CD4-positive, CD25-positive, alpha-beta regulatory T cell (primary cell): ENCODE data around the gene ADGRB3. TPM values are rescaled to one million over a fixed set of nuclear protein-coding genes. Genes with fewer than 3 reads are reported as not detected.

Source experiments
- ATAC-seq, 2 donors: fragments of 150-1000 bp; cut with Tn5 transposase; one replicate each; pipeline ENCODE4 v1.10.0; 2021; ENCODE audit warnings: low read depth in 2 of 2, moderate number of reproducible peaks in 2 of 2, moderate library complexity in 1 of 2
- DNase-seq, 3 donors: peaks; one replicate each; pipeline versions ENCODE4 v3.0.0 to v3.0.0-alpha.2; 2012 to 2022; ENCODE audit warnings: mixed read lengths in 1 of 3
- H3K27ac ChIP-seq: one replicate; pipeline ENCODE4 v1.7.0; 2013; ENCODE audit warnings: mild to moderate bottlenecking, low read length; ENCODE audit not compliant: insufficient read depth, poor library complexity, severe bottlenecking
- H3K27me3 ChIP-seq: one replicate; pipeline ENCODE4 v1.7.0; 2013; ENCODE audit warnings: low read length; ENCODE audit not compliant: control insufficient read depth, insufficient read depth
- H3K36me3 ChIP-seq: one replicate; pipeline ENCODE4 v1.7.0; 2013; ENCODE audit warnings: mild to moderate bottlenecking, low read length, moderate library complexity; ENCODE audit not compliant: control insufficient read depth, insufficient read depth
- H3K4me1 ChIP-seq: 2 replicates; pipeline ENCODE4 v1.7.0; 2013; ENCODE audit warnings: mild to moderate bottlenecking, low read length; ENCODE audit not compliant: insufficient read depth, control insufficient read depth, poor library complexity, severe bottlenecking
- H3K4me3 ChIP-seq: one replicate; pipeline ENCODE4 v1.7.0; 2013; ENCODE audit warnings: low read depth, mild to moderate bottlenecking, low read length, moderate library complexity
- H3K9me3 ChIP-seq, 2 experiments: 1 replicate in 1 of 2; 2 replicates in 1 of 2; pipeline ENCODE4 v1.7.0; 2013; ENCODE audit warnings: low read length in 2 of 2, mild to moderate bottlenecking in 1 of 2, moderate library complexity in 1 of 2; ENCODE audit not compliant: control insufficient read depth in 2 of 2
- H3K27ac Mint-ChIP-seq, 3 donors: one replicate each; pipeline ENCODE4 v1.8.0; 2020 to 2022; ENCODE audit warnings: mild to moderate bottlenecking in 3 of 3, mixed read lengths in 3 of 3, moderate library complexity in 2 of 3
- H3K27me3 Mint-ChIP-seq: one replicate; pipeline ENCODE4 v1.8.0; 2022; ENCODE audit warnings: mild to moderate bottlenecking, mixed read lengths
- H3K36me3 Mint-ChIP-seq: one replicate; pipeline ENCODE4 v1.8.0; 2020; ENCODE audit warnings: mixed read lengths
- H3K4me1 Mint-ChIP-seq, 4 donors: one replicate each; pipeline ENCODE4 v1.8.0; 2020 to 2022; ENCODE audit warnings: mixed read lengths in 4 of 4, mild to moderate bottlenecking in 1 of 4
- H3K4me3 Mint-ChIP-seq, 4 donors: one replicate each; pipeline ENCODE4 v1.8.0; 2020 to 2022; ENCODE audit warnings: mild to moderate bottlenecking in 4 of 4, mixed read lengths in 4 of 4, moderate library complexity in 3 of 4
- H3K9me3 Mint-ChIP-seq, 7 donors: one replicate each; pipeline ENCODE4 v1.8.0; 2020 to 2022; ENCODE audit warnings: mixed read lengths in 7 of 7, mild to moderate bottlenecking in 3 of 7, moderate library complexity in 2 of 7
- polyA plus RNA-seq, 4 donors: library from polyadenylated mRNA; unstranded; fragments of 300-500 nt; fragmentation: Illumina TruSeq; gene quantifications; one replicate each; pipeline ENCODE4 v1.2.3, GENCODE V29; 2021
- total RNA-seq: library from RNA; stranded (reverse); gene quantifications from one replicate; pipeline ENCODE4 v1.2.3, GENCODE V29; 2022

ADGRB3 gene
- total and polyA plus RNA-seq, 5 donors from 2014 or later, result not detected

GRCh38 chr6:69390125-69390524 is 755.0 kb downstream of the ADGRB3 start:
- Histone ChIP-seq H3K4me1 (no peaks in the 10 kb centered on the region), H3K9me3 (no peaks in the 10 kb centered on the region), H3K36me3 (no peaks in the 10 kb centered on the region), H3K27ac (no peak overlapping the region), H3K4me3 (no peak overlapping the region), H3K27me3 (no peaks in the 10 kb centered on the region)
- H3K4me3 Mint-ChIP-seq, result no peak overlapping the region
- peaks cover 0 to 4% (median 0%) of the 10 kb centered on the region in 7 donors for H3K9me3 Mint-ChIP-seq
- H3K4me1 Mint-ChIP-seq, result no peaks in the 10 kb centered on the region
- no peak for ATAC-seq
- H3K27ac Mint-ChIP-seq, result no peak overlapping the region
- H3K36me3 Mint-ChIP-seq, result no peaks in the 10 kb centered on the region
- peaks cover 4% of the 10 kb centered on the region for H3K27me3 Mint-ChIP-seq
- DNase-seq, result no peak

DNA sequence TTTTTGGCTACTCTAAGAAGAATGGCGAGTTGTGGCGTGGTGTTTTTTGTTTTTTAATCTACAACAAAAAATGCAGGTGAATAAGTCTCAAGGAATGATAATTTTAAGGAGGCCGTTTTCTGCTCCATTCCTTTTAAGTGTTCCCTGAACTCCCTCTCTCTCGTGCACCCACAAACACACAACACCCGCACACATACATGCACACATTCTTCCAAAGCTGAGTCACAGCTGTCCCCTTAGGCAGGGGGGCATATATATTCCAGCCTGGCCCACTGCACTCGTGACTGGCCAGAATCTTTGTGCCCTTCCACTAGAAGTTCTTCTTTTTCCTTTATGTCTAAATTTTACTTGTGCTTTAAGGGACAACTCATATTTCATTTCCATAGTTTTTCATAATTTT is 756.0 kb downstream of the ADGRB3 start:
- no peak overlapping the region for H3K4me3 Mint-ChIP-seq

GRCh38 chr6:69392745-69393144 is 757.7 kb downstream of the ADGRB3 start:
- DNase-seq, result peak in 1 of 3 donors; percentile 2
- H3K27ac ChIP-seq, result no peak overlapping the region
- ATAC-seq, result no peak
- H3K9me3 ChIP-seq, result no peaks in the 10 kb centered on the region
- no peak overlapping the region for H3K27ac Mint-ChIP-seq
- no peaks in the 10 kb centered on the region for H3K27me3 ChIP-seq
- no peak overlapping the region for H3K4me3 ChIP-seq
- no peaks in the 10 kb centered on the region for H3K36me3 Mint-ChIP-seq
- H3K4me3 Mint-ChIP-seq, result no peak overlapping the region
- peaks cover 0 to 3% (median 0%) of the 10 kb centered on the region in 7 donors for H3K9me3 Mint-ChIP-seq
- no peaks in the 10 kb centered on the region for H3K27me3 Mint-ChIP-seq
- H3K4me1 ChIP-seq, result no peaks in the 10 kb centered on the region
- H3K36me3 ChIP-seq, result no peaks in the 10 kb centered on the region
- no peaks in the 10 kb centered on the region for H3K4me1 Mint-ChIP-seq

More for the DNA sequence above, 756.0 kb downstream of the ADGRB3 start:
- Mint-ChIP-seq H3K4me1 (no peaks in the 10 kb centered on the region), H3K36me3 (no peaks in the 10 kb centered on the region), H3K27ac (no peak overlapping the region), H3K9me3 (peaks cover 0 to 4% (median 0%) of the 10 kb centered on the region in 7 donors), H3K27me3 (peaks cover 4% of the 10 kb centered on the region)
- H3K4me3 ChIP-seq, result no peak overlapping the region
- H3K27ac ChIP-seq, result no peak overlapping the region
- no peak for DNase-seq
- no peaks in the 10 kb centered on the region for H3K4me1 ChIP-seq
- H3K36me3 ChIP-seq, result no peaks in the 10 kb centered on the region
- H3K27me3 ChIP-seq, result no peaks in the 10 kb centered on the region
- H3K9me3 ChIP-seq, result no peaks in the 10 kb centered on the region
- ATAC-seq, result no peak

DNA sequence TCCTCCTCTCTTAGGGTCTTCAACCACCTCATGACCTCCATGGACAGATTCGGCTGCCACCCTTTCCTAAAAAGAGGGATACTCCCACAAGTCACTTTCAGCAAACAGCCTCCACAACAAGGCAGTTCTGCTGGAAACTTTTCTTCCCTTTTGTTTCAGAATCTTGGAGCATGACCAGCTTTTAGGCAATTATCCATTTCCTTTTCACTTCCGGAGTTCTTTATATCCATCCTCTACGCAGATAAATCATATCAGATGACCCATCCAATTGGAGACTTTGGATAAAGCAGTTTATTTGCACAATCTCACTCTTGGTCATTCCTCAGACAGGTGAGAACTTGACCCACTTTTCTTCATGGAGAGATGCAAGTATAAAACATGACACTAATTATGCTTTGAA is 763.2 kb downstream of the ADGRB3 start:
- Mint-ChIP-seq H3K4me1 (no peaks in the 10 kb centered on the region), H3K27ac (no peak overlapping the region), H3K4me3 (no peak overlapping the region), H3K9me3 (peaks cover 0 to 3% (median 0%) of the 10 kb centered on the region in 7 donors), H3K27me3 (no peaks in the 10 kb centered on the region), H3K36me3 (no peaks in the 10 kb centered on the region)
- H3K9me3 ChIP-seq, result no peaks in the 10 kb centered on the region
- H3K4me1 ChIP-seq, result no peaks in the 10 kb centered on the region
- H3K36me3 ChIP-seq, result no peaks in the 10 kb centered on the region
- no peaks in the 10 kb centered on the region for H3K27me3 ChIP-seq
- no peak overlapping the region for H3K4me3 ChIP-seq
- ATAC-seq (no peak), DNase-seq (no peak)
- H3K27ac ChIP-seq, result no peak overlapping the region

DNA sequence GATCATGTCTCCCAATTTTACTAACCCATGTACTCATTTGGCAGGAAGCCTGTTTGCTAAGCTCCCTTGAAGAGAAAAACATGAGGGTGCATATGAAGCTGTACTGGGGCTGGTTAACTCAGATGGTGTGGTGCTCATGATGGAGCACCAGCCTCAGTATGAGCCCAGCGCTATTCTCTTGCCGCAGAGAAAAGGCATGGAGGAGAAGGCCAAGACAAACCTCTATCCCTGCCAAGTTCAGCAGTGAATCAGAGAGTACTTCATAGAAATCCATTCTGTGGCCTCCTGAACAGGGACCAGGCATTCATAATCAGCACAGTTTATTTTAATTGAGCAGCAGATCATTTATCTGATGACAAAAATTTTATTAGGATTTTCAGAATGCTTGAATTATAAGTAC is 763.6 kb downstream of the ADGRB3 start:
- Histone ChIP-seq H3K27ac (no peak overlapping the region), H3K27me3 (no peaks in the 10 kb centered on the region), H3K4me3 (no peak overlapping the region), H3K36me3 (no peaks in the 10 kb centered on the region), H3K4me1 (no peaks in the 10 kb centered on the region), H3K9me3 (no peaks in the 10 kb centered on the region)
- Mint-ChIP-seq H3K36me3 (no peaks in the 10 kb centered on the region), H3K4me3 (no peak overlapping the region), H3K9me3 (peaks cover 0 to 3% (median 0%) of the 10 kb centered on the region in 7 donors), H3K4me1 (no peaks in the 10 kb centered on the region), H3K27ac (no peak overlapping the region), H3K27me3 (no peaks in the 10 kb centered on the region)
- ATAC-seq (no peak), DNase-seq (no peak)

GRCh38 chr6:69408886-69409285 is 773.8 kb downstream of the ADGRB3 start:
- no peaks in the 10 kb centered on the region for H3K9me3 ChIP-seq
- no peak overlapping the region for H3K27ac ChIP-seq
- Mint-ChIP-seq H3K27me3 (peaks cover 4% of the 10 kb centered on the region), H3K36me3 (no peaks in the 10 kb centered on the region), H3K4me3 (no peak overlapping the region), H3K9me3 (peaks cover 4 to 26% (median 19%) of the 10 kb centered on the region in 7 donors), H3K27ac (no peak overlapping the region), H3K4me1 (no peaks in the 10 kb centered on the region)
- no peak for DNase-seq
- no peaks in the 10 kb centered on the region for H3K36me3 ChIP-seq
- H3K27me3 ChIP-seq, result no peaks in the 10 kb centered on the region
- ATAC-seq, result no peak
- no peaks in the 10 kb centered on the region for H3K4me1 ChIP-seq
- H3K4me3 ChIP-seq, result no peak overlapping the region

- H3K27ac Mint-ChIP-seq, result no peak overlapping the region
- DNase-seq (no peak), ATAC-seq (no peak)
- no peaks in the 10 kb centered on the region for H3K4me1 Mint-ChIP-seq
- no peaks in the 10 kb centered on the region for H3K27me3 ChIP-seq
- no peaks in the 10 kb centered on the region for H3K27me3 Mint-ChIP-seq
- H3K4me1 ChIP-seq, result no peaks in the 10 kb centered on the region
- H3K4me3 ChIP-seq, result no peak overlapping the region
- peaks cover 0 to 10% (median 3%) of the 10 kb centered on the region in 7 donors for H3K9me3 Mint-ChIP-seq
- no peaks in the 10 kb centered on the region for H3K36me3 ChIP-seq
- no peak overlapping the region for H3K27ac ChIP-seq
- no peak overlapping the region for H3K4me3 Mint-ChIP-seq
- H3K9me3 ChIP-seq, result no peaks in the 10 kb centered on the region
- H3K36me3 Mint-ChIP-seq, result no peaks in the 10 kb centered on the region
Measured at GRCh38 chr6:69416776-69417175, 781.7 kb downstream of the ADGRB3 start.

DNA sequence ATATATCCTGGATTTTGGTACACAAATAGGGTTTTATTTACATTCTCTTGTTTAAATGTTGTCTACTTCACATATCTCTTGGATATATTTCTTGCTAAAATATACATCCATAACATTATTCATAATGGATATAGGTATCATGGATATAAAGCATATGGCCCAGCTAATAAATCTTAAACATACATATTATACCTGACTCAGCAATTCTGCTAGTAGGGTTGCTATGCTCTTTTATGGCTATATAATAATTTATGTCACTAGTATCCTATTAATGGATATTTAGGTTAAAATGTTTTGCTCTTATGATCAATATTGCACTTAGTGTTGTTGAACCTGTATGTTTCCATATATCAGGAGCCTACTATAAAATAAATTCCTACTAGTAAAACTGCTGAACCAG is 786.2 kb downstream of the ADGRB3 start:
- H3K4me3 Mint-ChIP-seq, result no peak overlapping the region

More for the DNA sequence above, 786.2 kb downstream of the ADGRB3 start:
- DNase-seq (no peak), ATAC-seq (no peak)
- H3K27ac Mint-ChIP-seq, result no peak overlapping the region
- H3K27me3 Mint-ChIP-seq, result no peaks in the 10 kb centered on the region
- H3K27ac ChIP-seq, result no peak overlapping the region
- H3K4me1 ChIP-seq, result no peaks in the 10 kb centered on the region
- H3K9me3 ChIP-seq, result no peaks in the 10 kb centered on the region
- H3K27me3 ChIP-seq, result no peaks in the 10 kb centered on the region
- no peak overlapping the region for H3K4me3 ChIP-seq
- H3K9me3 Mint-ChIP-seq, result peaks cover 0 to 10% (median 3%) of the 10 kb centered on the region in 7 donors
- H3K36me3 ChIP-seq, result no peaks in the 10 kb centered on the region
- no peaks in the 10 kb centered on the region for H3K36me3 Mint-ChIP-seq
- no peaks in the 10 kb centered on the region for H3K4me1 Mint-ChIP-seq
